ENCODE data around the gene FAAP20. TPM values are rescaled to one million over a fixed set of nuclear protein-coding genes. Genes with fewer than 3 reads are reported as not detected.
A peak's percentile ranks its signal among the peaks of the same experiment; 100 is the strongest.

Gene FAAP20
- total and polyA plus RNA-seq, 4 donors: 5.6 to 31.5 (median 15.7) TPM

DNA sequence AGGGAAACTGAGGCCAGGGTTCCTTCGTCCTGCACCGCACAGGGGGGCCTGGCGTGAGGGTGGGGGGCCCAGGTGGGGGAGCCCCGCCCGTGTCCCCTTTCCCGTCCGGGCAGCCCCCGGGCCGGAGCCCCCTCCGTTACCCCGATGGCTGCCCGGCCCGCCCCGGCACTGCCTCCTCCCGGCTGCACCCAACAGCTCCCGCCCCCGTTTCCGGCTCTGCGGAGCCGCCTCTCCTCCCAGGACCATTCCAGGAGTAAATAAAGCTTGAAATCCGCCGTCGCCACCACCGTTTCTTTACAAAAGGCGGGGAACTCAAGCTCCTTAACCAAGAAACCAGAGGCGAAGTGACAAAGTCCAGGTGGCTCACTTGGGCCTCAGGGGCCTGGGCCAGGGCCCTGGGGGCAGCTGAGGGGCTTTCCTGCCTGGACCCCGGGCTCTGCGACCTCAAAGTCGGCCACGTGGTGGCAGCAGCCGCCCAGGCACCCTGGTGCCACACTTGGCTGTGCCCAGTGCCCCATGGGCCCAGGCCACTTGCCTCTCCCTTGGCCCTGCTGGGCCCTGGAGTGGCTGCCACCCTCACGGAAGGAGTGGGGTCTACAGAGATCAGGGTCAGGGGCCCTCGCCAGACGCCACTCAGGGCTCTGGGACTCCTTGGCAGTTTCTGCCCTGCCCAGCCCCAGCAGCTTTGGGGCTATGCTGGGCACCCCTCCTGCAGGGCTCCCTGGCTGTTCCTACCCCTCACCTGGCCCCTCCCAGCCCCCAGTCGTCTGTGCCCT is 514 bp upstream of the FAAP20 start:
- peaks cover 11 to 36% (median 24%) of the 10 kb centered on the region in 4 donors for H3K4me1 ChIP-seq (ENCODE audit: control insufficient read depth in 4 of 4, insufficient read depth in 4 of 4, low read length in 3 of 4)
- WGBS: 1% methylated on average over 35 of the region's 35 CpGs
- H3K27ac ChIP-seq (ENCODE audit: low read depth in 1 of 2, low read length in 2 of 2): peak overlapping the region; percentile 92 to 93

More for the DNA sequence above, 514 bp upstream of the FAAP20 start:
- H3K9ac ChIP-seq (ENCODE audit: low read depth in 1 of 2, low read length in 2 of 2): peak overlapping the region; percentile 85
- no peaks in the 10 kb centered on the region for H3K9me3 ChIP-seq (ENCODE audit: control insufficient read depth in 4 of 4, low read length in 3 of 4)
- peak overlapping the region; percentile 35 to 83 (median 70) for H3K4me3 ChIP-seq (ENCODE audit: low read depth in 1 of 3, low read length in 3 of 3)
- peak; percentile 81 for DNase-seq (ENCODE audit: low spot score)
- H3K27me3 ChIP-seq (ENCODE audit: control insufficient read depth in 4 of 4, insufficient read depth in 4 of 4, low read length in 3 of 4): no peaks in the 10 kb centered on the region
- H3K36me3 ChIP-seq (ENCODE audit: control insufficient read depth in 4 of 4, insufficient read depth in 3 of 4, low read depth in 1 of 4, low read length in 3 of 4): no peaks in the 10 kb centered on the region
- TF ChIP-seq TAF1 (conservative IDR thresholded peaks at IDR 0.05) (no peak), YY1 (IDR thresholded peaks at IDR 0.05) (peak; percentile 52), FOXA2 (IDR thresholded peaks at IDR 0.05) (no peak), HNF4A (conservative IDR thresholded peaks at IDR 0.05) (peak; percentile 3 to 35), SP1 (IDR thresholded peaks at IDR 0.05) (peak; percentile 64), RXRA (IDR thresholded peaks at IDR 0.05) (peak in 1 of 2 donors; percentile 23), EGR1 (IDR thresholded peaks at IDR 0.05; ENCODE audit: low read depth in 2 of 2) (peak; percentile 73 to 82), JUND (IDR thresholded peaks at IDR 0.05) (no peak), RAD21 (IDR thresholded peaks at IDR 0.05) (peak; percentile 95 to 98), NR2F2 (IDR thresholded peaks at IDR 0.05) (peak; percentile 46), HNF4G (IDR thresholded peaks at IDR 0.05) (no peak), GABPA (IDR thresholded peaks at IDR 0.05 in 1 of 2, conservative IDR thresholded peaks at IDR 0.05 in 1 of 2) (peak in 1 of 2 donors; percentile 77), FOXA1 (IDR thresholded peaks at IDR 0.05) (no peak)
- TF ChIP-seq, protein P1, sequence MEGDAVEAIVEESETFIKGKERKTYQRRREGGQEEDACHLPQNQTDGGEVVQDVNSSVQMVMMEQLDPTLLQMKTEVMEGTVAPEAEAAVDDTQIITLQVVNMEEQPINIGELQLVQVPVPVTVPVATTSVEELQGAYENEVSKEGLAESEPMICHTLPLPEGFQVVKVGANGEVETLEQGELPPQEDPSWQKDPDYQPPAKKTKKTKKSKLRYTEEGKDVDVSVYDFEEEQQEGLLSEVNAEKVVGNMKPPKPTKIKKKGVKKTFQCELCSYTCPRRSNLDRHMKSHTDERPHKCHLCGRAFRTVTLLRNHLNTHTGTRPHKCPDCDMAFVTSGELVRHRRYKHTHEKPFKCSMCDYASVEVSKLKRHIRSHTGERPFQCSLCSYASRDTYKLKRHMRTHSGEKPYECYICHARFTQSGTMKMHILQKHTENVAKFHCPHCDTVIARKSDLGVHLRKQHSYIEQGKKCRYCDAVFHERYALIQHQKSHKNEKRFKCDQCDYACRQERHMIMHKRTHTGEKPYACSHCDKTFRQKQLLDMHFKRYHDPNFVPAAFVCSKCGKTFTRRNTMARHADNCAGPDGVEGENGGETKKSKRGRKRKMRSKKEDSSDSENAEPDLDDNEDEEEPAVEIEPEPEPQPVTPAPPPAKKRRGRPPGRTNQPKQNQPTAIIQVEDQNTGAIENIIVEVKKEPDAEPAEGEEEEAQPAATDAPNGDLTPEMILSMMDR (IDR thresholded peaks at IDR 0.05; ENCODE audit: low read depth, low read length, missing input control): peak; percentile 93
- TF ChIP-seq, protein P2, sequence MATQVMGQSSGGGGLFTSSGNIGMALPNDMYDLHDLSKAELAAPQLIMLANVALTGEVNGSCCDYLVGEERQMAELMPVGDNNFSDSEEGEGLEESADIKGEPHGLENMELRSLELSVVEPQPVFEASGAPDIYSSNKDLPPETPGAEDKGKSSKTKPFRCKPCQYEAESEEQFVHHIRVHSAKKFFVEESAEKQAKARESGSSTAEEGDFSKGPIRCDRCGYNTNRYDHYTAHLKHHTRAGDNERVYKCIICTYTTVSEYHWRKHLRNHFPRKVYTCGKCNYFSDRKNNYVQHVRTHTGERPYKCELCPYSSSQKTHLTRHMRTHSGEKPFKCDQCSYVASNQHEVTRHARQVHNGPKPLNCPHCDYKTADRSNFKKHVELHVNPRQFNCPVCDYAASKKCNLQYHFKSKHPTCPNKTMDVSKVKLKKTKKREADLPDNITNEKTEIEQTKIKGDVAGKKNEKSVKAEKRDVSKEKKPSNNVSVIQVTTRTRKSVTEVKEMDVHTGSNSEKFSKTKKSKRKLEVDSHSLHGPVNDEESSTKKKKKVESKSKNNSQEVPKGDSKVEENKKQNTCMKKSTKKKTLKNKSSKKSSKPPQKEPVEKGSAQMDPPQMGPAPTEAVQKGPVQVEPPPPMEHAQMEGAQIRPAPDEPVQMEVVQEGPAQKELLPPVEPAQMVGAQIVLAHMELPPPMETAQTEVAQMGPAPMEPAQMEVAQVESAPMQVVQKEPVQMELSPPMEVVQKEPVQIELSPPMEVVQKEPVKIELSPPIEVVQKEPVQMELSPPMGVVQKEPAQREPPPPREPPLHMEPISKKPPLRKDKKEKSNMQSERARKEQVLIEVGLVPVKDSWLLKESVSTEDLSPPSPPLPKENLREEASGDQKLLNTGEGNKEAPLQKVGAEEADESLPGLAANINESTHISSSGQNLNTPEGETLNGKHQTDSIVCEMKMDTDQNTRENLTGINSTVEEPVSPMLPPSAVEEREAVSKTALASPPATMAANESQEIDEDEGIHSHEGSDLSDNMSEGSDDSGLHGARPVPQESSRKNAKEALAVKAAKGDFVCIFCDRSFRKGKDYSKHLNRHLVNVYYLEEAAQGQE (IDR thresholded peaks at IDR 0.05): peak; percentile 12
- TF ChIP-seq, protein P3, sequence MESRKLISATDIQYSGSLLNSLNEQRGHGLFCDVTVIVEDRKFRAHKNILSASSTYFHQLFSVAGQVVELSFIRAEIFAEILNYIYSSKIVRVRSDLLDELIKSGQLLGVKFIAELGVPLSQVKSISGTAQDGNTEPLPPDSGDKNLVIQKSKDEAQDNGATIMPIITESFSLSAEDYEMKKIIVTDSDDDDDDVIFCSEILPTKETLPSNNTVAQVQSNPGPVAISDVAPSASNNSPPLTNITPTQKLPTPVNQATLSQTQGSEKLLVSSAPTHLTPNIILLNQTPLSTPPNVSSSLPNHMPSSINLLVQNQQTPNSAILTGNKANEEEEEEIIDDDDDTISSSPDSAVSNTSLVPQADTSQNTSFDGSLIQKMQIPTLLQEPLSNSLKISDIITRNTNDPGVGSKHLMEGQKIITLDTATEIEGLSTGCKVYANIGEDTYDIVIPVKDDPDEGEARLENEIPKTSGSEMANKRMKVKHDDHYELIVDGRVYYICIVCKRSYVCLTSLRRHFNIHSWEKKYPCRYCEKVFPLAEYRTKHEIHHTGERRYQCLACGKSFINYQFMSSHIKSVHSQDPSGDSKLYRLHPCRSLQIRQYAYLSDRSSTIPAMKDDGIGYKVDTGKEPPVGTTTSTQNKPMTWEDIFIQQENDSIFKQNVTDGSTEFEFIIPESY (IDR thresholded peaks at IDR 0.05): no peak
- TF ChIP-seq, protein P4, sequence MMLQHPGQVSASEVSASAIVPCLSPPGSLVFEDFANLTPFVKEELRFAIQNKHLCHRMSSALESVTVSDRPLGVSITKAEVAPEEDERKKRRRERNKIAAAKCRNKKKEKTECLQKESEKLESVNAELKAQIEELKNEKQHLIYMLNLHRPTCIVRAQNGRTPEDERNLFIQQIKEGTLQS (IDR thresholded peaks at IDR 0.05): no peak
- TF ChIP-seq, protein P5, sequence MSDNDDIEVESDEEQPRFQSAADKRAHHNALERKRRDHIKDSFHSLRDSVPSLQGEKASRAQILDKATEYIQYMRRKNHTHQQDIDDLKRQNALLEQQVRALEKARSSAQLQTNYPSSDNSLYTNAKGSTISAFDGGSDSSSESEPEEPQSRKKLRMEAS (IDR thresholded peaks at IDR 0.05): no peak
